Femur (tissue), 1 donor: ENCODE measurements around the gene UNC119.
"Not testable (repeated sequence)": the region's sequence is repeated elsewhere in the genome, so short reads cannot be mapped to it uniquely, and the experiment has no call there.

Experiments used
- DNase-seq: peaks from one replicate; pipeline ENCODE4 v3.0.0-alpha.2; 2017

UNC119 gene

DNA sequence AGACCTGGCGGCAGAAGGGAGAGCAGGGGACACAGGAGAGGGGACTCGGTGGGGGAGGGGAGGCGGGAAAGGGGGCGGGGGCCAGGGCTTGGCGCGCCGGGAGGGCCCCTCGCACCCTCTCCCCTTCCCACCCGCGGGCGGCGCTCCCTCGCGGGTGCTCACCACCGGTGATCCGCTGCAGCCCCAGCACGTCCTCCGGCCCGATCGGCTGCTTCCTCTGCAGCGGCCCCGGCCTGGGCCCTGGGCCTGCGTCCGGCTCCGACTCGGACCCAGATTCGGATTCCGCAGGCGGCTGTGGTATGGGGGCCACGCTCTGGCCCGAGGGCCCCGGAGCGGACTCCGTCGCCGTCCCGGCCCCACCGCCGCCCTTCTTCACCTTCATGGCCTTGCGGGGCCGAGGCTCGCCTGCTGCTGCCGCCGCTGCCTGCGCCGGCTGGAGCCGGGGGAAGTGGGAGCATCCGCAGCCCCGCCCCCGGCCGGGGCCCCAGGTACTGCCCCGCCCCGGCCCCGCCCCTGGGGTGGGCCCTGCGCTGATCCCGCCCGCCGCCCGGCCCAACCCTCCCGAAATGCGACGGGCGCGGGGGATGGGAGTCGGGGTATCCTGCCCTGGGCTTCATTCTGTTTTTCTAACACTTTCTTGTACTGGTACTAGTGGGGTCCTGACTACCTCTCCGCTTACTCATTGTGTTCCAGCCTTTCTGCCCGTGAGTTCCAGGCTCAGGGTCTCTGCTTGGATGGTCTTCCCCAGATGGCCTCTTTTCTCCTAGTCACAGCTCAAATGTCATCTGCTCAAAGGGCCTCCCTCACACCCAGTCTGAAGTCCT is at the start of gene UNC119:
UNC119 (minus strand) TSS at position 449 of the 824 bp plus-strand sequence; CDS start at position 382, 67 bp downstream.
- peak; percentile 86 for DNase-seq

DNA sequence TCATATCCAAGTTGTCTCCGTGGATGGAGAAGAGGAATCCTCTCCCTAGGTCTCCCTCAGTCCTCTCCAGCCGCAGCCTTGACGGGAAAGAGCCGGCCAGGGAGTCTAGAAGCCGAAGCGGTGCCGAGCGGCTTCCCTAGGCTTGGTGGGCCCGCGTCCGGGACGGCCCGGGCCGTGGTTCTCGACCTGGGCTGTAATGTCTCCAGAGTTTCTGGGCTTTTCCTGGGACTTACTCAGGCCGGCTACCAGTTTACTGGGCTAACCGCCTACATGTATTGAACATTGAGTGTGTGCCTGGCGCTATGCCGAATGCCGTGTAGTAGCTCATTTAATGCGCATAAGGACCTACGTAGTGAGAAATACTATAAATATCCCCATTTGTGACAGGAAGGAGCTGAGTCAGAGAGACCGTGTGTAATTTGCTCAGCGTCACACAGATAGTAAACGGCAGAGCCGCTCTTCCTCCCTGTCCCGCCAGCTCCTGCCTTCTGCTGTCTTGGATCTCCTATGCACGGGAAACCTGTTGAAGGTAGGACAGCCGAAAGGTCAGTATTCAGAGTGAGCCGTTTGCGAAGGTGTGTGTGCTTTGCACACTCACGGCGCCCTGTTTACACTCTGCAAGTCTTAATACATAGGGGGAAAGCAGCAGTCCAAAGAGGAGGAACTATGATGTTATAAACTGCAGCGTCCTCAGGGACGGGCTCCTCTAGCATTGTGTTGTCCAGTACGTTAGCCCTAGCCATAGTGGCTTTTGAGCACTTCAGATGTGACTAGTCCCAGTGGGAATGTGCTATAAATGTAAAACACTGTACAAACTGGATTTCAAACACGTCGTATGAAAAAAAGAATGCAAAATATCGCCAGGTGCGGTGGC is 47.1 kb upstream of the UNC119 start:
- peak; percentile 78 for DNase-seq

DNA sequence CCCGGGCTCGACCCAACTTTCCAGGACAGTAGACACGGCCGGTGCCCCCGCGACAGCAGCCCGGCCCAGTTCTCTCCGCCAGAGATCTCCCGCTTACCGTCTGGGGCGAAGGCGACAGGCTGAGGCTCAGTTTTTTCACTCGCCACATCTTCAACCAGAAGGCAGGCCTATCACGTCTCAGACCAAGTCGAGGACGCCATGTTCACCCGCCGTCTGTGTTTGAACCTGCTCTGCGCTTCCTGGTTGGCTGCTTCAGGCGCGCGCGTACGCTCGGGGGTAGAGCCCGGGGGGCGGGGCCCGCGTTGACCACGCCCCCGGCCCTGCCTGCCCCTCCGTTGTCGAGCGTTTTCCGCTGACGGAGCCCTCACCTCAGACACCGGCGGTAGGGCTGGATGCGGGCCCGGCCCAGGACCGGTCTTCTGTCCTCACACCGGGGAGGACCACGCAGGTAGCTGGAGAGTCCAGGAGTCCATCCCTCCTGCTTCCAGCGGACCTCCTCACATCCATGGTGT is 46.4 kb upstream of the UNC119 start, which contains the start of gene SPAG5:
SPAG5 (minus strand) TSS at position 227 of the 512 bp plus-strand sequence; CDS start at position 148, 79 bp downstream.
- peak; percentile 96 for DNase-seq

DNA sequence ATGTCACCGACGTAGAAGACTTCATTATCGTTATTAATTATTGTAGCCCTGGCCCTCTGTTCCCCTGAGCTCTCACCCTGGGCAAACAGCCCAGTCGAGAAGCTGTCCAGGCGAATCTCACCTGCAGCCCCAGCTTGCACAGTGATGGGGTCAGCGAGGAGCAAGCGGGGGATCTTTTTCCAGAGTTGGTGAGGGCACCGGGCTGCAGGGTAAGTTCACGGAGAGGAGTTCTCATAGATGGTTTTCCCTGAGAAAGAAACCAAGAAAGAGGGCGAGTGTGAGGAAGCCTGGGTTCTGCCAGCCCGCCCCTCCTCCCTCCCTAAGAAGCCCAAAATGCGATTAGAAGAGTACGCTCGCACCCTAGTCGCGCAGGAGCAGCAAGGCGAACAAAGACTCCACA is 46.0 kb upstream of the UNC119 start:
- DNase-seq: no peak

DNA sequence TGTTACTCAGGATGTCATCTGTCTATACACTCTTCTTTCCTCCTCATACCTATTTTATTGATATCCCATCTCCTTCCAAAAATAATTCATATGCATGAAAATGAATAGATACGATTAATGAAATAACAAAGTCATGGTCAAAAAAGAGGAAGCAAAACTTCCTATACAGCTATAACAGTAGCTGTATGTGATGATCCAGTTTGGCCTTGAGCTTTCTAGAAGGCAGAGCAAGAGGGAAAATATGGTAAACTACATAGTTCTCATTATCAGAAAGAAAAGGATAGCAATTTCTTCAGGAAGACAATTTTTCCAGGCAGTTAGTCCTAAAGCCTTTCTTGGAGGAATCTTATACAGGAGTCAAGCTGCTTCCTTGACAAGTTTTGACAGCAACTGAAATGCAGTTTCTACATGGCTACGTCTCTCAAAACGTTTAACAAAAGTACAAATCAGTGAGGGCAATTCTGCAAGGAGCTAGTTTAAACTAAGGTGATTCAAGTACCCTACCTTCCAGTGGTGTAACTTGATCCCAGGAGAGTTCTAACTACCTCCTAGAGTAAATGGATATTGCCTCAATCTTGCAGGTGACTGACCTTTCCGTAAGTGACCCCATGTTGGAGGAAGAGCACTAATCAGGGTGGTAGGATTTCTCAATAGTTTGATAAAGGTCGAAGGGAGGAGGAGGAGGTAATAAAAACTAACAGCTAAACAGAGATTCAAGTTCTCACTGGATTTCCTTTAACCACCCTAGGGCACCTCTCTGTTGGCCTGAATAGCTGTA is 45.4 kb upstream of the UNC119 start:
- DNase-seq: no peak

DNA sequence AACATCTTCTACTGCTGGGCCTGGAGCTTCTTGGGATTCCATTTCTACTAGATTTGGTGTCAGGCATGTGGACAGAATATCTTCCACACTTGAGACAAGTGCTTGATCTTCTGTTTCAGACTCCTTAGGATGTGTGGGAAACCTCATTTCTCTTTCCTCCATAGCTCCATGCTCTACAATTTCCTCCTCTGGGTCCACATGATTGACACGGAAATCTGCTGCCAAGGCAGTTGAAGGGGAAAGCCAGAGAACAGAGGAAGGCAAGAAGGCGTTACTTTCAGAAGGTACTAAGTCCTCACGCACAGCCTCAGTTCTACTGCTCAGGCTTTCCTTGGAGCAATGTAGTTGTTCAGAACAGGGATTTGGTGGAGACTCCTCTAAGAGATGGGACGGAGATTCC is 39.8 kb upstream of the UNC119 start:
- no peak for DNase-seq

DNA sequence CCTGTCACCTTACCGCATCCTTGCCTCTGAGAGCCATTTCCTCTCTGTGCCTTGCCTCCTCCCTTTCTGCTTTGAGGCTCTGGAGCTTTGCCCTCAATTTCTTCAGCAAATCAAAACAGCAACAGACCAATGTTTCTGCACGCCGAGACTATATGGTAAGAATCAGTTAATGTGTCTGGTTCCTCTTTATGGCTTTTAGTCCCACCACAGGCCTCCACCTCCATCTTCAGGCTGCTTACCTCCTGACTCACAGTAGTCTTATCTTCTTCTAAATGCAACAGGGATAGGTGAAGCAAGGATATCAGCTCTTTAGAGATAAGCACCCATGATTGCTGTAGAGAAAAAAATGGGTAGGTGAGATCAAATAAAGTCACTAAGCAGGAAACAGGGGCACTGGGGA is 33.4 kb upstream of the UNC119 start:
- DNase-seq: no peak

DNA sequence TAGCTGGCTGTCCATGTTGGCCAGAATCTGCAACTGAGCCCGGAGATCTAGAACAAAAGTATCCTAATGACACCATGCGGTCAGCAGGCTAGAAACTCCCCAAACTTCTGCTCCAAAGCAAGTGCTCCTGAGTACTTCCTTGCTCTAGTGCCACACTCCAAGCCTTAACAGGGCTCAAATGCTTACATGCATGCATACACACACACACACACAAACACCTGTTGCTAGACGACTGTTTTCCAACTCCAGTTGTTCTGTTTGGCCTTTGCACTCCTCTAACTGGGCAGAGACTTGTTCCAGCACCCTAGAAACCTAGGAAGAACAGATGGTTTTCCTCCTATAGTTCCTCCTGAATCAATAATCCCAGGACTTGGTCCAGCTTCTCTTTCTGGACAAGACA is 32.0 kb upstream of the UNC119 start:
- no peak for DNase-seq

DNA sequence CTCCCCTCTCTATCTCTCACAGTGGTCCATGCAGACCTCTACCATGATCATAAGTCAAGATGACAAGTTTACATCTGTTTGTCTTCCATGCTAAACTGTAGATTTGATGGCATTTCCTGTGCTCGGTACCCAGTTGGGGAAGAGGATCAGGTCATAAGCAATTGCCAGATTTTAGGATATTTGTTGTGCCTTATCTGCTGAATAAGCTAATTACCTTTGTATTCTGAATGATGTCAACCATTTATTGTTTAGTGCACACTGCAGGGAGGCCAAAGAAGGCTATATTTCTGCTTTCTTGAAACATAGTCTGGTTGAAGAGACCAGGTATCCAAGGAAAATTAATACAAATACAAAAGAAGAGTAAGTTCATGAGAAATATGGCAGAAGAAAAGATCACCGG is 30.1 kb upstream of the UNC119 start:
- no peak for DNase-seq

DNA sequence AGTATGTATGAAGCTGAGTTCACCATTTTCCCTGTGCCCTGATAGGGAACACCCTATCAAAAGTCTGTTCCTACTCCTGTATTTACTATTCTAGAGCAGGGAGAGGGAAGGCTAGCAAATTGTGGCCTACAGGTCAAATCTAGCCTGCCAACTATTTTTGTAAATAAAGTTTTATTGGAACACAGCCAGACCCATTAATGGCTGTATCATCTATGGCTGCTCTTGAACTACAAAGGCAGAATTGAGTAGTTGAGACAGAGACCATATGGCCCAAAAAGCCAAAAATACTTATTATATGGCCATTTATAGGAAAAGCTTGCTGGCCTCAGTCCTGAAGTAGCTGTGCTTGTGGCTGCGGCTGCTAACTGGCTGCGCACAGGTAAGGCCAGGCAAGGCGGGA is 28.5 kb upstream of the UNC119 start:
- no peak for DNase-seq

DNA sequence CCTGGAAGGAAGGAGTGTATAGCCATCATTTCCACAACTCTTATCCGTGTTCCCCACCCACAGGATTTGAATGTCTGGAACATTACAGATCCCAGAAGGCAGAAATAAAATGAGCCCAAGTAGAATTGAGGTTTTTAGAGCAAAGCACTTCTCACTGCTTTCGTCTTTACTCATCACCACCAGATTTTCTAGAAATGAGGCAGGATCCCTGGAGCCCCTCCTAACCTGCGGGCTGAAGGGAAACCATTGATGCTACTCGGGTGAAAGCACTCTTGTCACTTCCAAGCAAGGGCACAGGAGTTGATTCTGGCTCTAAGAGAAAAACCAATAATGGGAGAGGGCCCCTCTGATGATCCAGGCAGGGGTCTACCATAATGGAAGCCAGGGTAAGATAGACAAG is 27.1 kb upstream of the UNC119 start:
- DNase-seq: no peak

DNA sequence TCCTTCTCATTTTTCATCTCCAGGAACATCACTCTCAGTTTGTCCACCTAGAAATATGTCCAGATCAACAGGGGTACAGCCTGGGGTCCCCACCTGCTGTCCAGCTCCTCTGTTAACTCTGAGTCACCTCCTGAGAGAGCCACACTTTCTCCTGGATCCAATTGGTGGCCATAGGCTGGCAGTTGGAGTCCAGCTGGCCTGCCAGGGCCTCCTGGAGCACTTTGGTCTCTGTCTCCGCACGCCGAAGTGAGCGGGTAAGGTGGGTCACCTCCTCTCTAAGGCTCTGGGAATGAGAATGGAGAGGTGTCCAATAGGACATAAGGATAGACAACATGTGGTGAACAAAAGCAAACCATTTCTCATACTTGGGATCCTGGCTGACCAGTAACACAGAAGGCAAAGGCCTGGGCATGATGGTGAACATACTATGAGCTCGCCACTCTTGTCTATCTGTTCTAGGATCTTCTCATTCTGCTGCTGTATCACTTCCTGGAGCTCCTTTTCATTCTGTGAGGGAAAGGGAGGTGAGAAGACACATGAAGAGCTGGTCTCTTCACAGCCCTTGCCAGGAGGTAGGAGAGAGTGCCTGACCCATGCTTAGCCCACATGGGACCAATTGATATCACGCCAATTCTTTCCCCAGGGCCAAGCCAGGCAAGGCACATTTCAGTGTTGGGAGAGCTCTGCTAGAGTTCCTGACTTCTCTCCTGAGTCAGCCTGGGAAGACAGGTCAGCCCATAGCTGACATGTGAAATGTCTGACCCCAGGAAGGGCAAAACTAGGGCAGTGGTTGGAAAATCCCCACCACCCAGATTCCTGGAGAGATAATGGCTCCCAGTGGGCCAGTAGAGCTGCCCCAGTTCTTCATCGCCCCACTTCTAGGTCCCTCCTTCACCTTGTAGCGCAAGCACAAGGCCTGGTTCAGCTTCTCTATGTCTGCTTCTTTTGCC is 26.1 kb upstream of the UNC119 start:
- DNase-seq: no peak

DNA sequence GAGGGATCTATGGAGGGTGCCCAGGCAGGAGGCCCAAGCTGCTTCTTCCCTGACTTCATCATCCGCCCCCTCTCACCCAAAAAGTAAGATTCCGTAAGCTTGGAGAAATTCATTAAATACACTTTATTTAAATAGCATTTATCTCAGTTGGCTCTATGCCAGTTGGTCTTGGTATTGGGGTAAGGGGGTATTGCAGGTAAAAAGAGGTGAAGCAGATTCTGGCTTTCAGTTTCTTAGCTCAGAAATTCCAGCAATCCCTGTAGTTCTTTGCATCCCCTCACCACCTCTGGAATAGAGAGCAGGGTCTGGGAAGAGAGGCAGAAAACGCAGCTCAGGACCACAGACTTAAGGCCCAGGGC is 25.0 kb upstream of the UNC119 start:
- no peak for DNase-seq

DNA sequence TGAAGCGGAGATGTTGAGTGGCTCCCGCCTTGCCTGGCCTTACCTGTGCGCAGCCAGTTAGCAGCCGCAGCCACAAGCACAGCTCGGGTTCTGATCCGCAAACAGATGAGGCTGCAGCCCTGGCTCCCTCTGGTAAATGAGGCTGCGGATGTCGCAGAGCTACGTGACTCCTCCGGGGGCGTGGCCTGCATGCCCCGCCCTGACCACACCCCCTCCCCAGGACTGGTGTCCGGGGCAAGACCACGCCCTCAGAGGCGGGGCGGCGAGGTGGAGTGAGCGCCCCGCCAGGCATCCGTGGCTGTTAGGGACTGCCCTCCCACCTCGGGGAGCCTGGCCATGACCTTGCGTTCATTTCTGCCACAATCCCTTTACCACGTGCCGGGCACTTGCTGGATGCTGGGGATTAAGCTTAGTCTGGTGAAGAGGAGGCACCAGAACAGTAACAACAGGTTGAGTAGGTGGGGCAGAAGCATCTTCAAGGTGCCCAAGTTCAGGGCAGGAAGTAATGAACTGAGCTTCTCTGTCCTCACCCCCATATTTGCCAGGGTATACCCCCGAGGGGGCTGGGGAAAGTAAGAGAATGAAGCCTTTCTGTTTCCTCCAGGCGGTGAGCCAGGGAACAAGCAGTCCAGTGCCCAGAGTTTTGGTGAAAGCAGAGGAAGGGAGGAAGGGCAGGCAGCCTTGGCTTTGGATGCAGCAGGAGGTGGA is 24.5 kb upstream of the UNC119 start, which contains the start of gene ALDOC:
ALDOC (minus strand) TSS at position 138 of the 708 bp plus-strand sequence. CDS start 1,363 bp downstream, outside the sequence.
- DNase-seq: peak; percentile 93

DNA sequence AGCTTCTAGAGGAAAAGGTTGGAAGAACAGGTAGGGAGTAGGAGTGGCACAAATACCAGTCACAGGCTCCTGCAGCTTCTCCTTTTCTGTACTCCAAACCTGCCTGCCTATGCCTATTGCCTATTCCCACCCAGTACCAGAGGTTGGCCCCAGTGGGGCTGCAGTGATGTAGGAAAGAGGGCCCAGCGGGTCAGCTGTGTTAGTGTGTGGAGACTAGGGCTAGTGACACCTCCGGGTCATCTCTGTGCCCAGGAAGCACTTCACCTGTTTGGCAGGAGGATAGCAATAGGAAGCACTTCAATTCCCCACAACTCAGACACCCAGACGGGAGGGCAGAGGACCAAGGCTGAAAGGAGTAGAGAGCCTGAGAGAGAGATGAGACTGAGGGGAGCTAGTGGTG is 23.6 kb upstream of the UNC119 start:
- DNase-seq: not testable (repeated sequence)

DNA sequence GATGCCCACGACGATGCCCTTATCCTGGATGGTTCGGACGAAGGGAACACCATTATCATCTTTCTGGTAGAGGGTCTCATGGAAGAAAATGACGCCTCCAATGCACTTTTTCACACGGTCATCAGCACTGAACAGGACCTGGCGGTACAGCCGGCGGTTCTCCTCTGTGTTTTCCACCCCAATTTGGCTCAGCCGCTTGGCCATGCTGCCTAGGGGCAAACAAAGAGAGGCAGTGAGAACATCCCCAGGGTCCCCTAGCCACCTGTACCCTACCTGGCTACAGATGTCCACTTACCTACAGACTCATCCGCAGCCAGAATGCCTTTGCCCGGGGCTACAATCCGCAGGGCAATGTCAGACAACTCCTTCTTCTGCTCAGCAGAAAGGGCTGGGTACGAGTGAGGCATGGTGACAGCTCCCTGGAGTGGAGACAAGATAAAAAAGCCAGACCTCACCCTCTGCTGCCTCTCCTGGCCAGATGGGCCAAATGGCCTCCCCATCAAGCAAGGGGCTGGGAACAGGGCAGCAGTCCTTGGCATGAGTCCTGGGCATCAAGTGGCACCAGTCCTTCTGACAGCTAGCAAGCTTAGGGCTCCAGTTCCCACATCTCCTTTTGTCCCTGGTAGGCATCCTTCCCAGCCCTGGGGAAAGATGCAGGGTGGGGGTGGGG is 22.8 kb upstream of the UNC119 start:
- DNase-seq: no peak

DNA sequence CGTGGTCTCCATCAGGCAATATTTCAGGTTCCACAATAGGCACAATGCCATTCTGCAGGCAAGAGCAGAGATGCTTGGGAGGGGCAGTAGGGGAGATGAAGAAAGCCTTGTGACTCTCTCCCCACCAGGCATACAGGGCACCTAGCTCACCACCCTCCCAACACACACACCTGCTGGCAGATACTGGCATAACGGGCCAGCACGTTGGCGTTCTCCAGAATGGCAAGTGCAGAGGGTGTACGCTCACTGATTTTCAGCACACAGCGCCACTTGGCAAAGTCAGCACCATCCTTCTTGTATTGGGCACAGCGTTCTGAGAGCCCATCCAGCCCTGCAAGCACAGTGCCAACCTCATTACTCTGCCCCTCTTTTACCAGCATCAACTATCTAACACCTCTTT is 22.1 kb upstream of the UNC119 start:
- DNase-seq: no peak

DNA sequence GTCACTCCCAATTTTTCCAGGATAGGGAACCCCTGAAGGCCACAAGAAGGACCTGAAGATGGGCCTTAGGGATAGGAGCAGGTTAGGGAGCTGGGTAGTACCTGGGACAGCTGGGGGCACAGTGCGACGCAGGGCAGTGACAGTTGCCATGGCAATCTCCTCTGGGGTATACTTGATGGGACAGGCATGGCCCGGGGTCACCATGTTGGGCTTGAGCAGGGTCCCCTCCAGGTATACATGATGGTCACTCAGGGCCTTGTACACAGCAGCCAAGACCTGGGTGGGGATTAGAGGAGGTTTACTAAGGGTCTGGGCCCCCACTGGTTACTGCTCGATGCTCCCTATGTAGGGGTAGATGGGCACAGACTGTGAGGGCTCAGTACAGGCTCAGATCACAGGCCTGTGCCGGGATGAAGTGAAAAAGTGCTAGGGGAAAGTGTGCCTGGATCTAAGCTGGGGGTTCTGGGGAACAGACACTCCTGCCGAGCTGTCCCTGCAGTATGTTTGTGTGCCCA is 21.6 kb upstream of the UNC119 start:
- no peak for DNase-seq

DNA sequence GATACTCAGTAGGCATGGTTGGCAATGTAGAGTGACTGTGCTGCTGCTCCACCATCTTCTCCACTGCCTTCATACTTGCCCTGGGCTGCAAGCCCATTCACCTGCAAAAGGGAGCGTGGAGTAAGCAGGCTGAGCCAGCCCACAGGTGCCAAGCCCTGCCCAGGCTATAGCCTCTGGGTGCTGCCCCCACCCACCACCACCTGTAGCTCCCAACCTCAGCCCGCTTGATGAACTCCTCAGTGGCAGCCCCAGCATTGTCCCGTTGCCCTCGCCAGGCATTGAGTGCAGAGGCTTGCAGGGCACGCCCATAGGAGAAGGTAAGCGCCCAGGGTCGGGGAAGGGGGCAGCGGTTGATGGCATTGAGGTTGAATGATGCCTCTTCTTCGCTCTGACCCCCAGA is 21.1 kb upstream of the UNC119 start:
- no peak for DNase-seq

DNA sequence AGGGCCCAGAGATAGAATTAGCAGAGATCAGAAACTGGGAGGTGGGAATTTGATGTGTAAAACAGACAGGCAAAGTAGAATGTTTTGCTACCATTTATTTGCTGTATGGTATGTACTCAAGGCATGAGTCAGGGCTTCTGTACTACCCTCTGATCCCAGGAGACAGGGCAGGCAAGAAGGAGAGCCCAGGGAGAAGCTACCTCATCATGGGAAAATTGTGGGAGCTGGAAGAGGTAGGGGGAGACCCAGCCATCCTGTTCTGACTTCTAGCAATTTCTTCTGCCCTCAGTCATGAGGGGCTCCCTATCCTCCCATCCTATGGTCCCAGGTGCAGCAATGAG is 20.6 kb upstream of the UNC119 start:
- DNase-seq: no peak
